ENCODE data around the gene EIF3J.
"Not testable (repeated sequence)": the region's sequence is repeated elsewhere in the genome, so short reads cannot be mapped to it uniquely, and the experiment has no call there.

Gene EIF3J

GRCh38 chr15:44537735-44538240 lies 841 bp downstream of the EIF3J start:
- peak overlapping the region; percentile 68 for H3K4me3 ChIP-seq (ENCODE audit: low read depth, low read length)
- peak; percentile 44 for DNase-seq (ENCODE audit: low read depth)
- TF ChIP-seq CTCF (IDR thresholded peaks at IDR 0.05; ENCODE audit: insufficient read depth, low read depth, low read length, missing control alignments) = no peak

- H3K4me3 ChIP-seq (ENCODE audit: low read depth, low read length) = no peak overlapping the region
- DNase-seq (ENCODE audit: low read depth) = no peak
- no peak for TF ChIP-seq CTCF (IDR thresholded peaks at IDR 0.05; ENCODE audit: insufficient read depth, low read depth, low read length, missing control alignments)
Observed at GRCh38 chr15:44541282-44541958, 4.5 kb downstream of the EIF3J start.

- H3K4me3 ChIP-seq (ENCODE audit: low read depth, low read length) = no peak overlapping the region
- no peak for TF ChIP-seq CTCF (IDR thresholded peaks at IDR 0.05; ENCODE audit: insufficient read depth, low read depth, low read length, missing control alignments)
- DNase-seq (ENCODE audit: low read depth) = no peak
Observed at GRCh38 chr15:44542596-44542995, 5.6 kb downstream of the EIF3J start.

GRCh38 chr15:44544745-44545144 lies 7.8 kb downstream of the EIF3J start:
- DNase-seq (ENCODE audit: low read depth) = not testable (repeated sequence)

GRCh38 chr15:44545913-44546802 lies 9.2 kb downstream of the EIF3J start:
- DNase-seq (ENCODE audit: low read depth) = peak; percentile 78
- peak overlapping the region; percentile 32 for H3K4me3 ChIP-seq (ENCODE audit: low read depth, low read length)
- peak; percentile 17 for TF ChIP-seq CTCF (IDR thresholded peaks at IDR 0.05; ENCODE audit: insufficient read depth, low read depth, low read length, missing control alignments)

More at GRCh38 chr15:44544745-44545144, 7.8 kb downstream of the EIF3J start:
- not testable (repeated sequence) for H3K4me3 ChIP-seq (ENCODE audit: low read depth, low read length)

GRCh38 chr15:44549152-44549551 lies 12.2 kb downstream of the EIF3J start:
- not testable (repeated sequence) for H3K4me3 ChIP-seq (ENCODE audit: low read depth, low read length); DNase-seq (ENCODE audit: low read depth)

- no peak for TF ChIP-seq CTCF (IDR thresholded peaks at IDR 0.05; ENCODE audit: insufficient read depth, low read depth, low read length, missing control alignments)
- H3K4me3 ChIP-seq (ENCODE audit: low read depth, low read length) = no peak overlapping the region
- DNase-seq (ENCODE audit: low read depth) = no peak
Observed at GRCh38 chr15:44550256-44550655, 13.3 kb downstream of the EIF3J start.

Data from GM12865 (cell line).